ENCODE measurements around the gene PINLYP.
"Not testable (repeated sequence)": the region's sequence is repeated elsewhere in the genome, so short reads cannot be mapped to it uniquely, and the experiment has no call there.

Gene PINLYP

DNA sequence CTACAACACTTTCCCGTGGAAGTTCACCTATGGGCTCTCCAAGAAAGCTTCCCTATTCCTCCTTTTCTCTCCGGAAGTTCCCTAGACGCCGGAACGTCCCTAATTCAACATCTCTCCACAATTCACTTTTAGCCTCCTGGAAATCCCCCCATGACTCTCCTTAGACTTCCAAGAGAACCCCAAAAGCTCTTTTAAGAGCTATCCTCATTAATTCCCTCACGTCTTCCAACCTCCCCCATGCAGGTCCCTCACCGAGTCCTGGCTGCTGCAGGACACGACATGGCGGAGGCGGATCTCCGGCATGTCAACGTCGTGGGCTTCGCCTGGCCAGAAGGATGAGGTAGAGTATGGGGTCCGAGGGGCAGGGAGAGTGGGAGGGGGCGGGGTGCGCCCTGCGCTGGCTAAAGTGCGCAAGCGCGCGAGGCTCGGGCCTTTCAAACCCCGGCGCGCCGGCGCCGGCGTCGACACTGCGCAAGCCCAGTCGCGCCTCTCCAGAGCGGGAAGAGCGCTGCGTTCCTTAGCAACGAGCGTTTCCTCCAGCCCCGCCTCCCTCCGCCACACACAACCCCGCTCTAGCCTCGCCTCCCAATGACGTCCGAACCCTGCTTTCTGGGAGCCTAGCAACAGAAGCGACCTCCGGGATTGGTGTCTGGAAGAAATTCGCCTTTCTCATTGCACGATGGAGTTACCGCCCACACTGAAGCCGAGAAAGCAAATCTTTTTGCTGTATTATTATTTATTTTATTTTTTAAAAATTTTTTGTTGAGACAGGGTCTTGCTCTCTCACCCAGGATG, at the start of gene PINLYP, which contains the start of gene XRCC1:
Gene PINLYP (plus strand): TSS at position 646 of the 795 bp plus-strand sequence. CDS start 1,391 bp downstream, outside the sequence.
Gene XRCC1 (minus strand): TSS at position 372 of the 795 bp plus-strand sequence. CDS start 69 bp downstream, at position 303.
- peak; percentile 98 for DNase-seq (ENCODE audit: low read depth)

GRCh38 chr19:43525836-43526771, 49.5 kb upstream of the PINLYP start:
- no peak for DNase-seq (ENCODE audit: low read depth)

GRCh38 chr19:43526884-43527859, 48.4 kb upstream of the PINLYP start, which contains the start of gene ETHE1:
Gene ETHE1 (minus strand): TSS chr19:43527201. CDS start chr19:43527177, 24 bp downstream.
- no peak for DNase-seq (ENCODE audit: low read depth)

DNA sequence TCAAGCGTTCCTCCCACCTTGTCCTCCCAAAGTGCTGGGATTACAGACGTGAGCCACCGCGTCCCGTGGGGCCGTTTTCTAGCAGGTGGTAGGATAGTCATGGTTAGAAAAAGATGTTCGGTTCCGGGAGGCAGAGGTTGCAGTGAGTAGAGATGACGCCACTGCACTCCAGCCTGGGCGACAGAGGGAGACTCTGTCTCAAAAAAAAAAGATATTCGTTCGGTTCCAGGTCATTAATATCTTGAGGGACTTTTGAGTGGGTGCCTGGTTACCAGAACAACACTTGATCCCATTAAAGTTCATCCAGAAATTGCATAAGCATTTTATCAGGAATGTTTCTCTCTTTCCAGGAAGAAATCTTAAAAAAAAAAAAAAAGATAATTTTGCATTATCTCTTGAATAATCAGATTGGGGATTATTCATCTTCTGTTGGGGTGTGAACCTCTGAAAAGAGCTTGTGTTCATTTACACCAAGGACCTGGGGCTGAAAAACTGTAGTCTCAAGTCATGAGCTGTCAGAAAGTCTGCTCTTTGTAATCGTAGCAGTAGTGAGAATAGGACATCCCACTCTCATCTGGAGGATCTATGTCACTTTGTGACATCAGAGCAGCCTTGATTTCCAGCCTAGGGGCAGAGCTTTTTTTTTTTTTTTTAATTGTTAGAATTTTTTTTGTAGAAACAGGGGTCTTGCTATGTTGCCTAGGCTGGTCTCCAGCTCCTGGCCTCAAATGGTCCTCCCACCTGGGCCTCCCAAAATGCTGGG, 47.6 kb upstream of the PINLYP start:
- DNase-seq (ENCODE audit: low read depth) = no peak

GRCh38 chr19:43532571-43532961, 43.0 kb upstream of the PINLYP start:
- no peak for DNase-seq (ENCODE audit: low read depth)

- peak; percentile 94 for DNase-seq (ENCODE audit: low read depth)
Measured at GRCh38 chr19:43532962-43533545, 42.5 kb upstream of the PINLYP start, which contains the start of gene ZNF575. Gene ZNF575 (plus strand): TSS chr19:43533188. CDS start chr19:43534423, 1,235 bp downstream.

DNA sequence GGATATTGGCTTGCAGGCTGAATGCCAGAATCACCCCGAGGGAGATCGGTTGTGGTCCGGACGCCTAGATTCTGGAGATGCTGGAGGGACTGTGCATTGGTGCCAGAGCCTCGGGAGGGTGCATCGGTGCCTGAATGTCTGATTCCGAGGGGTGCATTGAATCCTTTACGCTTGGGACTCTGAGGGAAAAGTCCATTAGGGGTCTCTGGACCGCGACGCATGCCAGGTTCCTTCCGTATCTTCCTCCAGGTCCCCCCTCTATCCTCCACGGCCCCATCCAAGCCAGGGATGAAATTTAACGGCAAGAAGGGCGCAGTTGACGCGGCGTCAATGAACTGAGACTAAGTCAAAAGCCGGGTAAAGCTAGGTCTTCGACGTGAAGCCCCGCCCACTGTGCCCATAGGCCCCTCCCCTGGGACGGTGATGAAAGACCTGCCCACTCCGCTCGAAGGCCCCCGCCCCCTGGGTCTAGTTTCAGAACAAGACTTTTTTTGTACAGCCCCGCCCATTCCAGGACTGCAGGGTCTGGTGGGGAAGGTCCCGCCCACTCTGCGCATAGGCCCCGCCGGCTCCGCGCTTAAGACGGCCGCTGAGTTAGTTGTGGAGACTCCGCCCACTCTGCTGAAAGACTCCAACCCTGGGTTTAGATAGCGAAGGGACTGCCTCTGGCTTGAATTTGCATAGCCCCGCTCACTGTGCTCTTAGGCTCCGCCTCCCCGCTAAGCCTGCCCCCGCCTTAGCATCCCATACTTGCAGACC, 41.9 kb upstream of the PINLYP start:
- peak; percentile 100 for DNase-seq (ENCODE audit: low read depth)

DNA sequence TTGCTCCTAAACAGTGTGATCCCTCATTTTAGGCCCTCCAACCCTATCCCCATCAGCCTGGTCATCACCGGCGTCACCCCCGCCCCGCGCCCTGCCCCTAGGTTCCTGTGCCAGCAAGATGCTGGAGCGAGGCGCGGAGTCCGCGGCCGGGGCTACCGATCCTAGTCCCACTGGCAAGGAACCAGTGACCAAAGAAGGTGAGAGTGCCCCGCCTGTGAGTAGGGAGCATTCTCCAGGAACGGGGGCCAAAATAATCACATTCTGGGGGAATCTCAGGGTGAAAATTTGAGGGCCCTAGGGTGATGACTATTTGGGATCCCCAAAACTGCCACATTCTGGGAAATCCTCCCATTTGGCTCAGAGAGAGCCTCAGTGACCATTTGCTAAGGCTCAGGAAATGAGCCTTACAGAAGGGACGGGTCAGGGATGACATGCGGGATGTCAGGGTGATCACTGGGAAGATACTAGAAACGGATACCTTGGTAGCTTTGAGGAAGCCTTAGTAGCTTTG, 41.2 kb upstream of the PINLYP start:
- DNase-seq (ENCODE audit: low read depth) = no peak

DNA sequence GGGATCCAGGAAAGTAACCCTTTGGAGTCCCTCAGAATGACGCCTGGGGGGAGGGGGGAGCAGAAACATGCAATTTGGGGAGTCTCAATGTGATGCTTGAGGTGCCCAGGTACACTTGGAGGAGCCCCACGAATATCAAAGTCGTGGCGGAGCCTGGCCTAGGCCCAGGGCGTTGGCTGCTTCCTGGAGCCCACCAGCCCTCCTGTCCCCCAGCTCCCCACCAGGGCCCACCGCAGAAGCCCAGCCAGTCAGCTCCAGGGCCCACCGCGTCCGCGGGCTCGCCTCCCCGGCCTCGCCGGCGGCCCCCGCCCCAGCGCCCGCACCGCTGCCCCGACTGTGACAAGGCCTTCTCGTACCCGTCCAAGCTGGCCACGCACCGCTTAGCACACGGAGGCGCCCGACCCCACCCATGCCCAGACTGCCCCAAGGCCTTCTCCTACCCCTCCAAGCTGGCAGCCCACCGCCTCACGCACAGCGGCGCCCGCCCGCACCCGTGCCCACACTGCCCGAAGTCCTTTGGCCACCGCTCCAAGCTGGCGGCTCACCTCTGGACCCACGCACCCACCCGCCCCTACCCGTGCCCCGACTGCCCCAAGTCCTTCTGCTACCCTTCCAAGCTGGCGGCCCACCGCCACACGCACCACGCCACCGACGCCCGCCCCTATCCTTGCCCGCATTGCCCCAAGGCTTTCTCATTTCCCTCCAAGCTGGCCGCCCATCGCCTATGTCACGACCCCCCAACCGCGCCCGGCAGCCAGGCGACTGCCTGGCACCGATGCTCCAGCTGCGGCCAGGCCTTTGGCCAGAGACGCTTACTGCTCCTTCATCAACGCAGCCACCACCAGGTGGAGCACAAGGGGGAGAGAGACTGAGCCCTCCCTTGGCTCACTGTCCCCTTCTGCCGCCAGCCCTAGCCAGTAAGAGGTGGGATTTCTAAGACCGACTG, 40.5 kb upstream of the PINLYP start:
- DNase-seq (ENCODE audit: low read depth) = no peak

- no peak for DNase-seq (ENCODE audit: low read depth)
Measured at GRCh38 chr19:43538922-43539321, 36.7 kb upstream of the PINLYP start.

- no peak for DNase-seq (ENCODE audit: low read depth)
Measured at GRCh38 chr19:43540381-43540780, 35.2 kb upstream of the PINLYP start.

DNA sequence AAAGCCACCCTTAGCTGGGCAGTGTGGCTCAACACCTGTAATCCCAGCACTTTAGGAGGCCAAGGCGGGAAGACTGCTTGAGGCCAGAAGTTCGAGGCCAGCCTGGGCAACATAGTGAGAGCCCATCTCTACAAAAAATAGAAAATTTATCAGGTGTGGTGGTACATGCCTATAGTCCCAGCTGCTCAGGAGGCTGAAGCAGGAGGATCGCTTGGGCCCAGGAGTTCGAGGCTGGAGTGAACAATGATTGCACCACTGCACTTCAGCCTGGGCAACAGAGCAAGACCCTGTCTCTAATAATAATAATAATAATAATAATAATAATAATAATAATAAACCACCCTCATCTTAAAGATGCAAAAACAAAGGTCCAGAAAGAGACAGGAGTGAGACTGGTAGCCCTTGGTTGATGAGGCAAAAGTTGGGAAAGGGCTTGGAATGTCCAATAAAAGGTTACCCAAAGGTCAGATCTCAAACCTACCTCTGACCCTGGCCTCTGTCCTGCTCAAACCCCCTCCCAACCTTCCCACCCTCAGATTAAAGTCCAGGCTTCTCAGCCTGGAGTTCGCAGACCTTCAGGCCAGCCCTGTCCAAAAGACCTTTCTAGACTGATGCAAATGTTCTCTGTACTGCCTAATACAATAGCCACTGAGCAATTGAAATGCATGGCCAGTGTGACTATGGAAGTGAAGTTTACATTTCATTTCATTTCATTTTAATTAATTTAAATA, 33.5 kb upstream of the PINLYP start:
- DNase-seq (ENCODE audit: low read depth) = no peak

DNA sequence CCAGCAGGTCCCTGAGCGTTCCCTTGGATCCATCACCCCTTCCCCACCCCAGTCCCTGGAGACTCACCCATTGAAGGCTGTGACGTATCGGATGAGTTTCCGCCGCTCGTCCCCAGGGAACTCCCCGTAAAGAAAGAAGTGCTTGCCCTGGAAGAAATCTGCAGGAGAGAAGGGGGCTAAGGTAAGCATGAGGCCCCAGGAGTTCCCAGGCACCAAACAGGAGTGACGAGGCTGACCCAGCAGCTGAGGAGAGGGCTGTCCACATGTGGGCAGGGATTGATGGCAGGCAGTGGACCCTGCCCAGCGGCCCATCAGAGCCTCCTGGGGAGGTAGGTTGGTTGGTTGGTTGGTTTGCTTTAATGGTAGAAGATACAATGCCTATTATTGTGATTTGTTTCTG, 31.5 kb upstream of the PINLYP start:
- DNase-seq (ENCODE audit: low read depth) = no peak

GRCh38 chr19:43545276-43545675, 30.3 kb upstream of the PINLYP start:
- no peak for DNase-seq (ENCODE audit: low read depth)

GRCh38 chr19:43545981-43546380, 29.6 kb upstream of the PINLYP start:
- DNase-seq (ENCODE audit: low read depth) = no peak

GRCh38 chr19:43546581-43546980, 29.0 kb upstream of the PINLYP start:
- no peak for DNase-seq (ENCODE audit: low read depth)

GRCh38 chr19:43547926-43548325, 27.7 kb upstream of the PINLYP start:
- DNase-seq (ENCODE audit: low read depth) = not testable (repeated sequence)

Data from fibroblast of the conjunctiva (primary cell).